ENCODE measurements around the gene GRM2.

GRM2 gene

GRCh38 chr3:51673181-51673801 lies 33.6 kb upstream of the GRM2 start:
- DNase-seq (ENCODE audit: insufficient read length) (no peak), FAIRE-seq (no peak)
- TF ChIP-seq POLR2A (IDR thresholded peaks at IDR 0.05; ENCODE audit: low read depth, low read length) (no peak), TAF1 (IDR thresholded peaks at IDR 0.05; ENCODE audit: borderline replicate concordance, low read depth, low read length) (no peak), POLR2AphosphoS5 (IDR thresholded peaks at IDR 0.05; ENCODE audit: low read depth, low read length) (no peak)

GRCh38 chr3:51673802-51674654 lies 32.8 kb upstream of the GRM2 start:
- FAIRE-seq (no peak), DNase-seq (ENCODE audit: insufficient read length) (no peak)
- TF ChIP-seq POLR2A (IDR thresholded peaks at IDR 0.05; ENCODE audit: low read depth, low read length): no peak
- no peak for TF ChIP-seq POLR2AphosphoS5 (IDR thresholded peaks at IDR 0.05; ENCODE audit: low read depth, low read length)
- TF ChIP-seq TAF1 (IDR thresholded peaks at IDR 0.05; ENCODE audit: borderline replicate concordance, low read depth, low read length): no peak

GRCh38 chr3:51675201-51675611 lies 31.7 kb upstream of the GRM2 start:
- no peak for TF ChIP-seq TAF1 (IDR thresholded peaks at IDR 0.05; ENCODE audit: borderline replicate concordance, low read depth, low read length)
- no peak for TF ChIP-seq POLR2A (IDR thresholded peaks at IDR 0.05; ENCODE audit: low read depth, low read length)
- no peak for TF ChIP-seq POLR2AphosphoS5 (IDR thresholded peaks at IDR 0.05; ENCODE audit: low read depth, low read length)
- DNase-seq (ENCODE audit: insufficient read length): no peak
- FAIRE-seq: no peak

GRCh38 chr3:51676102-51676640 lies 30.7 kb upstream of the GRM2 start:
- TF ChIP-seq TAF1 (IDR thresholded peaks at IDR 0.05; ENCODE audit: borderline replicate concordance, low read depth, low read length): no peak
- no peak for TF ChIP-seq POLR2A (IDR thresholded peaks at IDR 0.05; ENCODE audit: low read depth, low read length)
- no peak for TF ChIP-seq POLR2AphosphoS5 (IDR thresholded peaks at IDR 0.05; ENCODE audit: low read depth, low read length)
- no peak for DNase-seq (ENCODE audit: insufficient read length)
- FAIRE-seq: no peak

- FAIRE-seq (no peak), DNase-seq (ENCODE audit: insufficient read length) (no peak)
- TF ChIP-seq TAF1 (IDR thresholded peaks at IDR 0.05; ENCODE audit: borderline replicate concordance, low read depth, low read length): no peak
- no peak for TF ChIP-seq POLR2AphosphoS5 (IDR thresholded peaks at IDR 0.05; ENCODE audit: low read depth, low read length)
- TF ChIP-seq POLR2A (IDR thresholded peaks at IDR 0.05; ENCODE audit: low read depth, low read length): no peak
These were observed 29.5 kb upstream of the GRM2 start for GRCh38 chr3:51677358-51677757.

- TF ChIP-seq POLR2A (IDR thresholded peaks at IDR 0.05; ENCODE audit: low read depth, low read length): no peak
- TF ChIP-seq TAF1 (IDR thresholded peaks at IDR 0.05; ENCODE audit: borderline replicate concordance, low read depth, low read length): no peak
- TF ChIP-seq POLR2AphosphoS5 (IDR thresholded peaks at IDR 0.05; ENCODE audit: low read depth, low read length): no peak
- FAIRE-seq (no peak), DNase-seq (ENCODE audit: insufficient read length) (no peak)
These were observed 28.7 kb upstream of the GRM2 start for GRCh38 chr3:51678186-51678585.

GRCh38 chr3:51678641-51679040 lies 28.2 kb upstream of the GRM2 start:
- FAIRE-seq: no peak
- TF ChIP-seq POLR2AphosphoS5 (IDR thresholded peaks at IDR 0.05; ENCODE audit: low read depth, low read length) (no peak), POLR2A (IDR thresholded peaks at IDR 0.05; ENCODE audit: low read depth, low read length) (no peak)
- no peak for DNase-seq (ENCODE audit: insufficient read length)

- no peak for FAIRE-seq
- no peak for DNase-seq (ENCODE audit: insufficient read length)
- TF ChIP-seq POLR2AphosphoS5 (IDR thresholded peaks at IDR 0.05; ENCODE audit: low read depth, low read length): no peak
- TF ChIP-seq POLR2A (IDR thresholded peaks at IDR 0.05; ENCODE audit: low read depth, low read length): no peak
- TF ChIP-seq TAF1 (IDR thresholded peaks at IDR 0.05; ENCODE audit: borderline replicate concordance, low read depth, low read length): no peak
These were observed 27.6 kb upstream of the GRM2 start for GRCh38 chr3:51679318-51679717.

- TF ChIP-seq POLR2AphosphoS5 (IDR thresholded peaks at IDR 0.05; ENCODE audit: low read depth, low read length): no peak
- TF ChIP-seq POLR2A (IDR thresholded peaks at IDR 0.05; ENCODE audit: low read depth, low read length): no peak
- TF ChIP-seq TAF1 (IDR thresholded peaks at IDR 0.05; ENCODE audit: borderline replicate concordance, low read depth, low read length): no peak
- DNase-seq (ENCODE audit: insufficient read length) (no peak), FAIRE-seq (no peak)
These were observed 27.1 kb upstream of the GRM2 start for GRCh38 chr3:51679777-51680176.

- FAIRE-seq (no peak), DNase-seq (ENCODE audit: insufficient read length) (no peak)
- TF ChIP-seq TAF1 (IDR thresholded peaks at IDR 0.05; ENCODE audit: borderline replicate concordance, low read depth, low read length) (no peak), POLR2A (IDR thresholded peaks at IDR 0.05; ENCODE audit: low read depth, low read length) (no peak), POLR2AphosphoS5 (IDR thresholded peaks at IDR 0.05; ENCODE audit: low read depth, low read length) (no peak)
These were observed 26.7 kb upstream of the GRM2 start for GRCh38 chr3:51680196-51680595.

- TF ChIP-seq POLR2AphosphoS5 (IDR thresholded peaks at IDR 0.05; ENCODE audit: low read depth, low read length) (no peak), POLR2A (IDR thresholded peaks at IDR 0.05; ENCODE audit: low read depth, low read length) (no peak), TAF1 (IDR thresholded peaks at IDR 0.05; ENCODE audit: borderline replicate concordance, low read depth, low read length) (no peak)
- DNase-seq (ENCODE audit: insufficient read length) (no peak), FAIRE-seq (no peak)
These were observed 26.1 kb upstream of the GRM2 start for GRCh38 chr3:51680663-51681230.

Measured in GM12892 (cell line).